ENCODE results near the gene ACYP1. TPM values are rescaled to one million over a fixed set of nuclear protein-coding genes. Genes with fewer than 3 reads are reported as not detected.

The ACYP1 gene
- total RNA-seq = 42.6 TPM

GRCh38 chr14:75063491-75064204 is at the start of gene ACYP1:
ACYP1 (minus strand) TSS chr14:75064024; CDS start chr14:75063553, 471 bp downstream.

GRCh38 chr14:75069121-75069810 is 5.4 kb upstream of the ACYP1 start, which contains the start of gene ZC2HC1C:
ZC2HC1C (plus strand) TSS chr14:75069641; CDS start chr14:75070574, 933 bp downstream.

GRCh38 chr14:75050852-75051555 is 12.8 kb downstream of the ACYP1 start, which contains the start of gene MLH3:
MLH3 (minus strand) TSS chr14:75051467; CDS start chr14:75049655, 1,812 bp downstream.

Small RNA genes within 50 kb of the gene (small RNA-seq; reads per million reads assigned to genes)
- not detected for gene RNU6-689P (ENCODE audit: low replicate concordance)

Other genes starting within 250 kb of the ACYP1 start
- not detected for gene PROX2, start 187.9 kb downstream of the ACYP1 start, total RNA-seq
- 64.5 TPM for gene DLST, start 182.1 kb downstream of the ACYP1 start, total RNA-seq
- gene RPS6KL1, start 140.8 kb downstream of the ACYP1 start, total RNA-seq = 47.0 TPM
- 0.94 TPM for gene PGF, start 108.4 kb downstream of the ACYP1 start, total RNA-seq
- 37.6 TPM for gene EIF2B2, start 61.1 kb downstream of the ACYP1 start, total RNA-seq
- gene MLH3, start 12.6 kb downstream of the ACYP1 start, total RNA-seq = 67.9 TPM
- gene ZC2HC1C, start 5.6 kb upstream of the ACYP1 start, total RNA-seq = 2.8 TPM
- gene NEK9, start 63.0 kb upstream of the ACYP1 start, total RNA-seq = 49.5 TPM
- gene TMED10, start 112.6 kb upstream of the ACYP1 start, total RNA-seq = 108 TPM
- gene FOS, start 214.8 kb upstream of the ACYP1 start, total RNA-seq = 24.7 TPM

Measured in parietal lobe (tissue), 2 donors.